Caco-2 (cell line): ENCODE results near the gene IQSEC1. TPM values are rescaled to one million over a fixed set of nuclear protein-coding genes. Genes with fewer than 3 reads are reported as not detected.

ENCODE experiments used
- BruUV-seq: library from RNA; stranded (reverse); fragments of 400-500 nt; replicated peaks from 2 replicates; lab custom pipeline; 2021; lab: Mats Ljungman, UMichigan
- CTCF ChIA-PET: fragments of 300-600 bp; sonication (Branson Sonifier 250); formaldehyde crosslinking; loops from one replicate; lab custom pipeline; 2022; ENCODE audit warnings: antibody characterized with exemption; lab: Charles Lee
- POLR2A ChIA-PET: fragments of 300-600 bp; sonication (Branson Sonifier 250); formaldehyde crosslinking; loops from one replicate; lab custom pipeline; 2022; ENCODE audit warnings: antibody characterized with exemption; lab: Charles Lee
- DNase-seq, 2 experiments: peaks; one replicate each; pipeline versions ENCODE4 v3.0.0 to v3.0.0-alpha.2; 2020 to 2022
- H3K27me3 ChIP-seq: replicated peaks from 2 replicates; pipeline ENCODE4 v1.6.0; 2011; ENCODE audit warnings: low read length; ENCODE audit not compliant: control insufficient read depth, insufficient read depth
- H3K36me3 ChIP-seq: 2 replicates; pipeline ENCODE4 v1.5.1; 2011; ENCODE audit warnings: low read length; ENCODE audit not compliant: control insufficient read depth, insufficient read depth
- H3K4me1 ChIP-seq: fragments of 250-450 bp; sonication (Bioruptor Pico); 2 replicates; pipeline ENCODE4 v1.5.1; 2020; ENCODE audit warnings: mild to moderate bottlenecking
- H3K4me3 ChIP-seq: 2 replicates; pipeline ENCODE4 v1.5.1; 2011; ENCODE audit warnings: low read depth, mild to moderate bottlenecking, control low read depth, low read length
- H3K9me3 ChIP-seq: fragments of 250-450 bp; sonication (Bioruptor Pico); 2 replicates; pipeline ENCODE4 v1.5.1; 2020; ENCODE audit warnings: mild to moderate bottlenecking, moderate library complexity
- H3K27ac Mint-ChIP-seq: one replicate; pipeline ENCODE4 v1.8.0; 2022; ENCODE audit warnings: mixed read lengths; ENCODE audit not compliant: unreplicated experiment
- H3K27me3 Mint-ChIP-seq: one replicate; pipeline ENCODE4 v1.8.0; 2022; ENCODE audit warnings: mixed read lengths; ENCODE audit not compliant: insufficient read depth, unreplicated experiment
- H3K36me3 Mint-ChIP-seq: one replicate; pipeline ENCODE4 v1.8.0; 2022; ENCODE audit warnings: mild to moderate bottlenecking, mixed read lengths; ENCODE audit not compliant: insufficient read depth, unreplicated experiment
- H3K4me1 Mint-ChIP-seq: one replicate; pipeline ENCODE4 v1.8.0; 2022; ENCODE audit warnings: low read depth, mixed read lengths; ENCODE audit not compliant: unreplicated experiment
- H3K4me3 Mint-ChIP-seq: one replicate; pipeline ENCODE4 v1.8.0; 2022; ENCODE audit warnings: mild to moderate bottlenecking, moderate library complexity, mixed read lengths; ENCODE audit not compliant: unreplicated experiment
- H3K9me3 Mint-ChIP-seq: one replicate; pipeline ENCODE4 v1.8.0; 2022; ENCODE audit warnings: mixed read lengths; ENCODE audit not compliant: unreplicated experiment
- intact Hi-C: fragments of 100-400 bp; cut with micrococcal nuclease; formaldehyde crosslinking; loops from one replicate; pipeline ENCODE4 v1.10.0; 2022; ENCODE audit not compliant: unreplicated experiment
- total RNA-seq: library from RNA; stranded (reverse); gene quantifications from 2 replicates; pipeline ENCODE4 v1.2.3, GENCODE V29; 2022
- TF ChIP-seq, protein P1 (sequence below), 2 experiments: fragments of 200-600 bp in 1 of 2; IDR thresholded peaks; 1 replicate in 1 of 2; 2 replicates in 1 of 2; pipeline versions ENCODE4 v1.5.1 to v1.8.0; 2011 to 2022; ENCODE audit warnings: antibody characterized with exemption in 1 of 2, control low read depth in 1 of 2, inconsistent platforms in 1 of 2, low read depth in 1 of 2, low read length in 1 of 2, mild to moderate bottlenecking in 1 of 2, moderate library complexity in 1 of 2; ENCODE audit not compliant: insufficient read depth in 1 of 2, severe bottlenecking in 1 of 2, unreplicated experiment in 1 of 2

The IQSEC1 gene
- total RNA-seq, 1 experiment from 2014 or later: 40.0 TPM

DNA sequence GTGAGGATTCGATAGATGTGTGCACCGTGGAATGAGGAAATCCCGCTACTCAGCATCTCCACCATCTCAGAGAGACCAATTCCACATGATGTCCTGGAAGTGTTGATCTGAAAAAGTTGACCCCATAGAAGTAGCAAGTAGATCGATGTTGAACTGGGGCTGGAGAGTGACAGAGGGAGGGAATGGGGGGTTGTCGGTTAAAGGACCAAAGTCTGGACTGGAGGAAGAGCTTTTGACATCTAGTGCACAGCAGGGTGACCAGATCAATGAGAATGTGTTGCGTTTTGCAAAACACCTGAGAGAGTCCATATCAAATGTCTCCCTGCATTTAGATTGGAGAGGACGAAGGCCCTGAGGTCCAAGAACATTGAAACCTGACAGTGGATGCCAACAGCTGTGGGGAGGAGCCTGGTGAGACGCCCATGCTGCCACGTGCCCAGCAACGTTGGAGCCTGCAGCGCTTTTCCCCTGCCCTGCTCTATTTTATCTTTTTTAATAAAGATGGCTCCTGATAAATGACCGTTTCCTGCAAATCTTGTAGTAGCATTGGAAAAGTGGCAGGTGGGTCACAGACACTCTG lies 201.7 kb downstream of the IQSEC1 start:
- intact Hi-C loops: no loop called here
- H3K4me3 Mint-ChIP-seq: no peak overlapping the region
- no peaks in the 10 kb centered on the region for H3K36me3 Mint-ChIP-seq
- no peak for DNase-seq
- peaks cover 5% of the 10 kb centered on the region; the same call in 1 of the 2 replicates for H3K4me1 ChIP-seq
- H3K9me3 ChIP-seq: no peaks in the 10 kb centered on the region
- H3K27ac Mint-ChIP-seq: no peak overlapping the region
- H3K27me3 Mint-ChIP-seq: no peaks in the 10 kb centered on the region
- ChIA-PET POLR2A (interaction anchor here (1.0 kb wide), 1 partner anchor 96 kb away, joined by 8 read pairs; no protein-coding TSS in a partner anchor), CTCF (no interaction called here)
- no peaks in the 10 kb centered on the region for H3K36me3 ChIP-seq
- no peaks in the 10 kb centered on the region for H3K27me3 ChIP-seq
- no TSS peak for BruUV-seq
- no peak overlapping the region for H3K4me3 ChIP-seq
- peaks cover 8% of the 10 kb centered on the region for H3K4me1 Mint-ChIP-seq
- TF ChIP-seq, protein P1, sequence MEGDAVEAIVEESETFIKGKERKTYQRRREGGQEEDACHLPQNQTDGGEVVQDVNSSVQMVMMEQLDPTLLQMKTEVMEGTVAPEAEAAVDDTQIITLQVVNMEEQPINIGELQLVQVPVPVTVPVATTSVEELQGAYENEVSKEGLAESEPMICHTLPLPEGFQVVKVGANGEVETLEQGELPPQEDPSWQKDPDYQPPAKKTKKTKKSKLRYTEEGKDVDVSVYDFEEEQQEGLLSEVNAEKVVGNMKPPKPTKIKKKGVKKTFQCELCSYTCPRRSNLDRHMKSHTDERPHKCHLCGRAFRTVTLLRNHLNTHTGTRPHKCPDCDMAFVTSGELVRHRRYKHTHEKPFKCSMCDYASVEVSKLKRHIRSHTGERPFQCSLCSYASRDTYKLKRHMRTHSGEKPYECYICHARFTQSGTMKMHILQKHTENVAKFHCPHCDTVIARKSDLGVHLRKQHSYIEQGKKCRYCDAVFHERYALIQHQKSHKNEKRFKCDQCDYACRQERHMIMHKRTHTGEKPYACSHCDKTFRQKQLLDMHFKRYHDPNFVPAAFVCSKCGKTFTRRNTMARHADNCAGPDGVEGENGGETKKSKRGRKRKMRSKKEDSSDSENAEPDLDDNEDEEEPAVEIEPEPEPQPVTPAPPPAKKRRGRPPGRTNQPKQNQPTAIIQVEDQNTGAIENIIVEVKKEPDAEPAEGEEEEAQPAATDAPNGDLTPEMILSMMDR (IDR thresholded peaks at IDR 0.05; ENCODE audit: insufficient read depth in 1 of 2, low read depth in 1 of 2, low read length in 1 of 2, severe bottlenecking in 1 of 2, unreplicated experiment in 1 of 2): no peak
- peaks cover under 1% of the 10 kb centered on the region for H3K9me3 Mint-ChIP-seq

DNA sequence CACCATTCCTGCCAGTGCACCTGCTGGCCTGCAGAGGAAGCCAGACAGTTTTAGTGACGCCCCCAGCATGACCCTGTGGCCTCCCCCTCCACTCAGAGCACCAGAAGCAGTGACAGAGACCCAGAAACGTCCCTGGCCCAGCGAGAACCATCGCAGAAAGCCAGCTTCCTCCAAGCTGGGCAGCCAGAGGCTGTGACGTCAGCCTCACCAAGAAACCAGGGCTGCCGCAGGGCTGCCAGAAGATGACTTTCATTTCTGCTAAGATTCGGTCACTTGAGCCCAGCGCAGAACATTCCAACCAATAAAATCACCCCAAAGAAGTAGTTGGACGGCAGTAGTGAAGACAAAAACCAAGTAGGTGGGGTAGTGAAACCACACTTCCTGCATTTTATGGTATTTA lies 202.3 kb downstream of the IQSEC1 start:
- H3K4me3 Mint-ChIP-seq: no peak overlapping the region
- H3K4me1 Mint-ChIP-seq: peaks cover 8% of the 10 kb centered on the region
- ChIA-PET POLR2A (interaction anchor here (1.0 kb wide), 1 partner anchor 97 kb away, joined by 8 read pairs; no protein-coding TSS in a partner anchor), CTCF (no interaction called here)
- H3K36me3 Mint-ChIP-seq: no peaks in the 10 kb centered on the region
- H3K9me3 Mint-ChIP-seq: peaks cover 6% of the 10 kb centered on the region
- intact Hi-C loops: no loop called here
- H3K27ac Mint-ChIP-seq: no peak overlapping the region
- H3K4me1 ChIP-seq: peaks cover 5% of the 10 kb centered on the region; the same call in 1 of the 2 replicates
- no peaks in the 10 kb centered on the region for H3K36me3 ChIP-seq
- no TSS peak for BruUV-seq
- no peaks in the 10 kb centered on the region for H3K27me3 ChIP-seq
- DNase-seq: no peak
- H3K9me3 ChIP-seq: no peaks in the 10 kb centered on the region
- TF ChIP-seq, protein P1 (IDR thresholded peaks at IDR 0.05; ENCODE audit: insufficient read depth in 1 of 2, low read depth in 1 of 2, low read length in 1 of 2, severe bottlenecking in 1 of 2, unreplicated experiment in 1 of 2): no peak
- no peaks in the 10 kb centered on the region for H3K27me3 Mint-ChIP-seq
- no peak overlapping the region for H3K4me3 ChIP-seq

DNA sequence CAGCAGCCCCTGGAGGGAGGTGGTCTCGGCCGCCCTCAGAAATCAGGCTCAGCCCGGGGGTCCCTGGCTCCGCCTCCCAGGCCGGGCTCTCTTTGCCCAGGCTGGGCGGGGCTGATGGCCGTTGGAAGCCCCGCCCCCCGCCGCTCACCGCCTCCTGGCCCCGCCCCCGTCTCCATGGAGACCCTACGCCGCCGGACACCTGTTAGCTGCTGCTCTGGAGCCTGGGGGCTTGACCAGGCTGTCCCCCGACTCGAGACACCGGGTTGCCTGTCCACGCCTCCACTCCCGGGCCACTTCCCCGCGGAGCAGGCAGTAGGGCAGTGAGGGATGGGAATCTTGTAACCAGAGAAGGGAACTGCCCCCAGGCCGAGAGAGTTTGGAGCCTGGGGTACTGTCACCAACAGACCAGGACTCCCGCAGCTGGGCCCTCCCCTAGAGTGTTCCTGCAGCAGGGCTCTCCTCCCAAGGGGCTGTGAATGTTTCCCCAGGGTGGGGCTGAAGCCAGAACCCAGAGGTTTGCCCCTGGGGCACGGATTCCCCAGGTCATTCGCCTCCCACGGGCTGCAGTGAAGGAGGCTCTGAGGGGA lies 204.1 kb downstream of the IQSEC1 start:
- Mint-ChIP-seq H3K4me3 (no peak overlapping the region), H3K4me1 (peaks cover 8% of the 10 kb centered on the region), H3K36me3 (no peaks in the 10 kb centered on the region), H3K9me3 (peaks cover 21% of the 10 kb centered on the region), H3K27ac (no peak overlapping the region), H3K27me3 (no peaks in the 10 kb centered on the region)
- no peak overlapping the region for H3K4me3 ChIP-seq
- H3K27me3 ChIP-seq: no peaks in the 10 kb centered on the region
- peak in 1 of 2 experiments; percentile 44 for DNase-seq
- peaks cover 5% of the 10 kb centered on the region; the same call in 1 of the 2 replicates for H3K4me1 ChIP-seq
- intact Hi-C loops: no loop called here
- peaks cover 4% of the 10 kb centered on the region; the same call in 1 of the 2 replicates for H3K9me3 ChIP-seq
- ChIA-PET POLR2A (no interaction called here), CTCF (no interaction called here)
- BruUV-seq: no TSS peak
- TF ChIP-seq, protein P1 (IDR thresholded peaks at IDR 0.05; ENCODE audit: insufficient read depth in 1 of 2, low read depth in 1 of 2, low read length in 1 of 2, severe bottlenecking in 1 of 2, unreplicated experiment in 1 of 2): no peak
- H3K36me3 ChIP-seq: no peaks in the 10 kb centered on the region
